Activated CD4-positive, alpha-beta T cell treated with anti-CD3 and anti-CD28 coated beads for 36 hours (primary cell): ENCODE measurements around the gene CEP295NL. TPM values are rescaled to one million over a fixed set of nuclear protein-coding genes. Genes with fewer than 3 reads are reported as not detected.

Experiments used
- total RNA-seq, 2 experiments: library from RNA; stranded (reverse); gene quantifications; one replicate each; pipeline ENCODE4 v1.2.3, GENCODE V29; 2021

CEP295NL gene
- total RNA-seq, 2 experiments from 2014 or later: not detected

Other genes starting within 250 kb of the CEP295NL start
- 100 to 1,000 TPM; 109 to 130 TPM for gene CYTH1, start 120.9 kb downstream of the CEP295NL start, total RNA-seq
- gene USP36, start 62.4 kb downstream of the CEP295NL start, total RNA-seq: 10 to 100 TPM; 90.1 to 92.5 TPM
- 1 to 10 TPM; 1.6 to 1.9 TPM for gene TIMP2, start 22.2 kb upstream of the CEP295NL start, total RNA-seq
- gene LGALS3BP, start 76.7 kb upstream of the CEP295NL start, total RNA-seq: 10 to 100 TPM; 64.4 to 71.2 TPM
- 10 to 100 TPM; 44.0 to 52.9 TPM for gene CANT1, start 106.6 kb upstream of the CEP295NL start, total RNA-seq
- gene C1QTNF1, start 121.0 kb upstream of the CEP295NL start, total RNA-seq: under 1 TPM in 1 of 2 experiments, not detected in 1; 0.14 TPM
- gene ENGASE, start 171.6 kb upstream of the CEP295NL start, total RNA-seq: 10 to 100 TPM; 17.3 to 23.7 TPM